ENCODE data around the gene ADNP. TPM values are rescaled to one million over a fixed set of nuclear protein-coding genes. Genes with fewer than 3 reads are reported as not detected.
"Not testable (repeated sequence)": the region's sequence is repeated elsewhere in the genome, so short reads cannot be mapped to it uniquely, and the experiment has no call there.

ADNP gene
- total RNA-seq, 1 experiment from 2014 or later = 27.5 TPM

GRCh38 chr20:50885068-50885467 lies 46.2 kb downstream of the ADNP start:
- DNase-seq (no peak), ATAC-seq (no peak)
- H3K9me3 ChIP-seq (ENCODE audit: low read length) = no peaks in the 10 kb centered on the region
- no peak overlapping the region for H3K4me3 ChIP-seq (ENCODE audit: low read length)
- POLR2A ChIA-PET (ENCODE audit: unreplicated experiment) = no interaction called here
- no peaks in the 10 kb centered on the region for H3K79me2 ChIP-seq (ENCODE audit: low read length)
- BruUV-seq (replicated peaks) = no TSS peak
- H4K20me1 ChIP-seq (ENCODE audit: low read length) = peaks cover 10% of the 10 kb centered on the region; the same call in 1 of the 2 replicates
- CTCF ChIA-PET = no interaction called here
- H3K4me2 ChIP-seq (ENCODE audit: low read length) = no peak overlapping the region
- 0 out of 2 replicates have a peak, but pooled peaks cover under 1% of the 10 kb centered on the region for H3K4me1 ChIP-seq (ENCODE audit: insufficient read depth, low read length)
- H3K9ac ChIP-seq (ENCODE audit: low read length) = no peak overlapping the region
- H3K9me2 ChIP-seq (replicated peaks; ENCODE audit: low read length) = no peaks in the 10 kb centered on the region
- peaks cover 16% of the 10 kb centered on the region for H3K36me3 ChIP-seq (ENCODE audit: low read depth, low read length)
- no peak for TF ChIP-seq EZH2phosphoT487 (IDR thresholded peaks at IDR 0.05; ENCODE audit: borderline replicate concordance, low read length)
- H3F3A ChIP-seq (ENCODE audit: low read length, unreplicated experiment) = no peaks in the 10 kb centered on the region
- H3K27me3 ChIP-seq (ENCODE audit: low read length) = no peaks in the 10 kb centered on the region
- no peak overlapping the region for H2AFZ ChIP-seq (ENCODE audit: low read length)
- intact Hi-C loops (cut with micrococcal nuclease) = no loop called here
- no peak overlapping the region for H3K27ac ChIP-seq (ENCODE audit: low read length)

GRCh38 chr20:50883856-50884255 lies 47.4 kb downstream of the ADNP start:
- Histone ChIP-seq H3K36me3 (ENCODE audit: low read depth, low read length) (peaks cover 6% of the 10 kb centered on the region), H3K27ac (ENCODE audit: low read length) (no peak overlapping the region), H4K20me1 (ENCODE audit: low read length) (peaks cover 1% of the 10 kb centered on the region; the same call in 1 of the 2 replicates), H3K27me3 (ENCODE audit: low read length) (no peaks in the 10 kb centered on the region), H3K79me2 (ENCODE audit: low read length) (no peaks in the 10 kb centered on the region), H3K4me3 (ENCODE audit: low read length) (no peak overlapping the region), H3F3A (ENCODE audit: low read length, unreplicated experiment) (no peaks in the 10 kb centered on the region), H2AFZ (ENCODE audit: low read length) (no peak overlapping the region), H3K9ac (ENCODE audit: low read length) (no peak overlapping the region), H3K4me2 (ENCODE audit: low read length) (no peak overlapping the region), H3K9me2 (replicated peaks; ENCODE audit: low read length) (no peaks in the 10 kb centered on the region), H3K4me1 (ENCODE audit: insufficient read depth, low read length) (no peaks in the 10 kb centered on the region), H3K9me3 (ENCODE audit: low read length) (no peaks in the 10 kb centered on the region)
- ATAC-seq (no peak), DNase-seq (no peak)
- BruUV-seq (replicated peaks) = no TSS peak
- intact Hi-C loops (cut with micrococcal nuclease) = no loop called here
- CTCF ChIA-PET = interaction anchor here (0.6 kb wide), 1 partner anchor 104 kb away, joined by 3 read pairs; no protein-coding TSS in a partner anchor
- no peak for TF ChIP-seq EZH2 (IDR thresholded peaks at IDR 0.05; ENCODE audit: low read length, unreplicated experiment)
- no peak for TF ChIP-seq CTCF (conservative IDR thresholded peaks at IDR 0.05; ENCODE audit: low read depth, low read length)
- TF ChIP-seq EZH2phosphoT487 (IDR thresholded peaks at IDR 0.05; ENCODE audit: borderline replicate concordance, low read length) = no peak
- POLR2A ChIA-PET (ENCODE audit: unreplicated experiment) = no interaction called here

GRCh38 chr20:50881759-50882424 lies 49.3 kb downstream of the ADNP start:
- H2AFZ ChIP-seq (ENCODE audit: low read length); H3K4me2 ChIP-seq (ENCODE audit: low read length); intact Hi-C loops (cut with micrococcal nuclease); H3K9ac ChIP-seq (ENCODE audit: low read length); H3K27ac ChIP-seq (ENCODE audit: low read length); H3K9me2 ChIP-seq (replicated peaks; ENCODE audit: low read length); H3K4me1 ChIP-seq (ENCODE audit: insufficient read depth, low read length); H3K36me3 ChIP-seq (ENCODE audit: low read depth, low read length); H4K20me1 ChIP-seq (ENCODE audit: low read length); ATAC-seq; DNase-seq; H3F3A ChIP-seq (ENCODE audit: low read length, unreplicated experiment); H3K27me3 ChIP-seq (ENCODE audit: low read length); H3K4me3 ChIP-seq (ENCODE audit: low read length); H3K9me3 ChIP-seq (ENCODE audit: low read length); H3K79me2 ChIP-seq (ENCODE audit: low read length); BruUV-seq (replicated peaks): not testable (repeated sequence)
- POLR2A ChIA-PET (ENCODE audit: unreplicated experiment) = interaction anchor here (0.6 kb wide), 1 partner anchor 669 kb away, joined by 12 read pairs; no protein-coding TSS in a partner anchor
- CTCF ChIA-PET = interaction anchor here (0.7 kb wide), 1 partner anchor 1165 kb away, joined by 3 read pairs; no protein-coding TSS in a partner anchor
